A673 (cell line): ENCODE measurements around the gene RADX. TPM values are rescaled to one million over a fixed set of nuclear protein-coding genes. Genes with fewer than 3 reads are reported as not detected.
A peak's percentile ranks its signal among the peaks of the same experiment; 100 is the strongest.

Experiments used
- BruUV-seq: library from RNA; stranded (reverse); fragments of 400-500 nt; replicated peaks from 2 replicates; lab custom pipeline; 2021; lab: Mats Ljungman, UMichigan
- CTCF ChIA-PET: fragments of 300-600 bp; sonication (Branson Sonifier 250); formaldehyde crosslinking; loops from one replicate; lab custom pipeline; 2022; ENCODE audit warnings: antibody characterized with exemption; lab: Charles Lee
- POLR2A ChIA-PET: fragments of 300-600 bp; sonication (Branson Sonifier 250); formaldehyde crosslinking; loops from one replicate; lab custom pipeline; 2022; ENCODE audit warnings: antibody characterized with exemption; ENCODE audit not compliant: low non-redundant PET; lab: Charles Lee
- DNase-seq: peaks from one replicate; pipeline ENCODE4 v3.0.0-alpha.2; 2015; ENCODE audit warnings: low spot score
- H3K27ac ChIP-seq: fragments of 200-600 bp; sonication (generic); 2 replicates; pipeline ENCODE4 v1.5.1; 2016; ENCODE audit warnings: mixed run types, low read depth, mild to moderate bottlenecking, mixed read lengths, antibody characterized with exemption, low read length; ENCODE audit not compliant: poor library complexity, severe bottlenecking
- H3K27me3 ChIP-seq: fragments of 200-600 bp; sonication (generic); replicated peaks from 2 replicates; pipeline ENCODE4 v1.6.1; 2017; ENCODE audit warnings: mixed run types, low read depth, mild to moderate bottlenecking, mixed read lengths, antibody characterized with exemption, low read length; ENCODE audit not compliant: insufficient read depth, poor library complexity
- H3K36me3 ChIP-seq: fragments of 200-600 bp; sonication (generic); 2 replicates; pipeline ENCODE4 v1.6.1; 2016; ENCODE audit warnings: mixed run types, mild to moderate bottlenecking, mixed read lengths, antibody characterized with exemption, low read length; ENCODE audit not compliant: insufficient read depth, poor library complexity, severe bottlenecking
- H3K4me1 ChIP-seq: fragments of 200-600 bp; sonication (generic); 2 replicates; pipeline ENCODE4 v1.6.1; 2017; ENCODE audit warnings: mixed run types, mild to moderate bottlenecking, mixed read lengths, antibody characterized with exemption, low read length; ENCODE audit not compliant: insufficient read depth, poor library complexity, severe bottlenecking
- H3K4me3 ChIP-seq: fragments of 200-600 bp; sonication (generic); 2 replicates; pipeline ENCODE4 v1.5.1; 2016; ENCODE audit warnings: low read depth, mixed run types, mild to moderate bottlenecking, mixed read lengths, low read length; ENCODE audit not compliant: poor library complexity, severe bottlenecking
- H3K9me3 ChIP-seq: fragments of 200-600 bp; sonication (generic); 2 replicates; pipeline ENCODE4 v1.6.1; 2016; ENCODE audit warnings: mixed run types, low read depth, mild to moderate bottlenecking, mixed read lengths, antibody characterized with exemption, low read length; ENCODE audit not compliant: poor library complexity, severe bottlenecking
- EZH2 ChIP-seq: fragments of 200-600 bp; sonication (generic); IDR thresholded peaks from 2 replicates; pipeline ENCODE4 v1.6.1; 2017; ENCODE audit warnings: borderline replicate concordance, low read depth, mild to moderate bottlenecking, mixed read lengths, antibody characterized with exemption, low read length; ENCODE audit not compliant: poor library complexity, severe bottlenecking
- intact Hi-C: fragments of 100-400 bp; cut with micrococcal nuclease; formaldehyde crosslinking; loops from one replicate; pipeline ENCODE4 v1.10.0; 2022; ENCODE audit not compliant: unreplicated experiment
- total RNA-seq: library from RNA; stranded (reverse); gene quantifications from 2 replicates; pipeline ENCODE4 v1.2.3, GENCODE V29; 2021
- TF ChIP-seq, protein P1 (sequence below): fragments of 300-800, 200-600 bp; sonication (generic); conservative IDR thresholded peaks from 2 replicates; pipeline ENCODE4 v1.5.1; 2017; ENCODE audit warnings: low read depth, mild to moderate bottlenecking, antibody characterized with exemption, low read length, moderate library complexity, mixed read lengths

The RADX gene
- total RNA-seq, 1 experiment from 2014 or later: not detected

DNA sequence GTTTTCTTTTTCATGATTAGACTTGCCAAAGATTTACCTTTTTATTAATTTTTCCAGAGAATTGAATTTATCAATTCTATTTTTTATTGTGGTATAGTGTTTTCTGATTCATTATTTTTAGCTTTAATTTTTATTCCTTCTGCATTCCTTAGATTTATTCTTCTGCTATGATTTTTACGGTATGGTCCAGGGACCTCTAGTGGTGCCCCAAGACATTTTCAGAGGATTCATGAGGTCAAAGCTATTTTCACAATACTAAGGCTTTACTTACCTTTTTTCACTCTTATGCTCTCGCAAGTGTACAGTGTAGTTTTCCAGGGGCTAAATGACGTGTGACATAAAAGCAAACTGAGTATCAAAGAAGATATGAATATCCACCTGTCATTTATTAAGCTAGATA is 8.0 kb downstream of the RADX start:
- POLR2A ChIA-PET: no interaction called here

DNA sequence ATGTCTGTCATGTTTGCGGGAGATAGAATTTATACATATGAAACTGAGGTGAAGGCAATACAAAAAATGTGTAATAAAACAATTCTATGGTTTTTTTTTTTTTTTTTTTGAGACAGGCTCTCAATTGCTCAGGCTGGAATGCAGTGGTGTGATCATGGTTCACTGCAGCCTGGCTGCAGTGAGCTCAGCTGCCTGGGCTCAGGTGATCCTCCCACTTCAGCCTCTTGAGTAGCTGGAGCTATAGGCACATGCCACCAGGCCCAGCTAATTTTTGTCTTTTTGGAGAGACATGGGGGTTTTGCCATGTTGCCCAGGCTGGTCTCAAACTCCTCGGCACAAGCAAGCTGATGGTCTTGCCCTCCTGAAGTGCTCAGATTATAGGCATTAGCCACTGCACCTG is 10.1 kb downstream of the RADX start:
- intact Hi-C loops: no loop called here
- Histone ChIP-seq H3K27ac (no peak overlapping the region), H3K4me1 (no peaks in the 10 kb centered on the region), H3K36me3 (no peaks in the 10 kb centered on the region), H3K4me3 (no peak overlapping the region), H3K27me3 (peaks cover 4% of the 10 kb centered on the region), H3K9me3 (no peaks in the 10 kb centered on the region)
- TF ChIP-seq, protein P1, sequence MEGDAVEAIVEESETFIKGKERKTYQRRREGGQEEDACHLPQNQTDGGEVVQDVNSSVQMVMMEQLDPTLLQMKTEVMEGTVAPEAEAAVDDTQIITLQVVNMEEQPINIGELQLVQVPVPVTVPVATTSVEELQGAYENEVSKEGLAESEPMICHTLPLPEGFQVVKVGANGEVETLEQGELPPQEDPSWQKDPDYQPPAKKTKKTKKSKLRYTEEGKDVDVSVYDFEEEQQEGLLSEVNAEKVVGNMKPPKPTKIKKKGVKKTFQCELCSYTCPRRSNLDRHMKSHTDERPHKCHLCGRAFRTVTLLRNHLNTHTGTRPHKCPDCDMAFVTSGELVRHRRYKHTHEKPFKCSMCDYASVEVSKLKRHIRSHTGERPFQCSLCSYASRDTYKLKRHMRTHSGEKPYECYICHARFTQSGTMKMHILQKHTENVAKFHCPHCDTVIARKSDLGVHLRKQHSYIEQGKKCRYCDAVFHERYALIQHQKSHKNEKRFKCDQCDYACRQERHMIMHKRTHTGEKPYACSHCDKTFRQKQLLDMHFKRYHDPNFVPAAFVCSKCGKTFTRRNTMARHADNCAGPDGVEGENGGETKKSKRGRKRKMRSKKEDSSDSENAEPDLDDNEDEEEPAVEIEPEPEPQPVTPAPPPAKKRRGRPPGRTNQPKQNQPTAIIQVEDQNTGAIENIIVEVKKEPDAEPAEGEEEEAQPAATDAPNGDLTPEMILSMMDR: no peak
- no peak for TF ChIP-seq EZH2
- ChIA-PET CTCF (no interaction called here), POLR2A (no interaction called here)
- no TSS peak for BruUV-seq
- DNase-seq: no peak

More for the DNA sequence above, 8.0 kb downstream of the RADX start:
- Histone ChIP-seq H3K9me3 (no peaks in the 10 kb centered on the region), H3K36me3 (no peaks in the 10 kb centered on the region), H3K4me3 (no peak overlapping the region), H3K4me1 (no peaks in the 10 kb centered on the region), H3K27me3 (peaks cover 16% of the 10 kb centered on the region), H3K27ac (no peak overlapping the region)
- DNase-seq: no peak
- CTCF ChIA-PET: no interaction called here
- intact Hi-C loops: no loop called here
- no peak for TF ChIP-seq EZH2
- TF ChIP-seq, protein P1: peak; percentile 41; the same call in 1 of the 2 replicates
- no TSS peak for BruUV-seq

DNA sequence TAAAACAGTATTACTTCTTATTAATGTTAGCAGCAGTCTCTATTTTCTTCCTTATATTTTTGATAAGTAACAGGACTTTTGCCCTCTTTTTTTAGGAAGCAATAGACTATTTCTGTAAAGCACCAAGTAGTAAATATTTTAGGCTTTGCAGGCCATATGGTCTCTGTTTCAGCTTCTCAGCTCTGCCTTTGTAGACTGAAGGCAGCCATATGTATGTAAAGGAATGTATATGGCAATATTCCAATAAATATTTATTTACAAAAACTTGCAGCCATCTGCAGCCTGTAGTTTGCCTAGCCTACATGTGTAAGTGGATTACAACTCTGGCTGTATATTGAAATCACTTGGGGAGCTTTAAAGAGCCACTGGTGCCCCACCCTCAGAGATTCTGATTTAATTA is 15.0 kb downstream of the RADX start:
- intact Hi-C loops: no loop called here
- no peaks in the 10 kb centered on the region for H3K27me3 ChIP-seq
- no TSS peak for BruUV-seq
- CTCF ChIA-PET: no interaction called here
- H3K27ac ChIP-seq: no peak overlapping the region
- POLR2A ChIA-PET: no interaction called here
- H3K4me3 ChIP-seq: no peak overlapping the region
- no peaks in the 10 kb centered on the region for H3K36me3 ChIP-seq
- no peaks in the 10 kb centered on the region for H3K9me3 ChIP-seq
- DNase-seq: no peak
- TF ChIP-seq, protein P1: no peak
- TF ChIP-seq EZH2: no peak
- H3K4me1 ChIP-seq: no peaks in the 10 kb centered on the region
